HG02973 (cell line): ENCODE results near the gene OR2A12.
A peak's percentile ranks its signal among the peaks of the same experiment; 100 is the strongest.
"Not testable (repeated sequence)": the region's sequence is repeated elsewhere in the genome, so short reads cannot be mapped to it uniquely, and the experiment has no call there.

ENCODE experiments used
- ATAC-seq: cut with Tn5 transposase; IDR thresholded peaks from one replicate; pipeline ENCODE4 v1.9.1; 2021; ENCODE audit warnings: moderate library complexity; ENCODE audit not compliant: unreplicated experiment

Gene OR2A12

GRCh38 chr7:144113651-144114050 is 27.6 kb downstream of the OR2A12 start:
- ATAC-seq = no peak

- no peak for ATAC-seq
Observed at GRCh38 chr7:144118341-144118740, 32.3 kb downstream of the OR2A12 start.

GRCh38 chr7:144122876-144123275 is 36.8 kb downstream of the OR2A12 start, which contains the start of gene OR2A14:
Gene OR2A14, plus strand, starts transcription at chr7:144123176. Its CDS starts 5,937 bp downstream, at chr7:144129113.
- no peak for ATAC-seq

- peak; percentile 100 for ATAC-seq
Observed at GRCh38 chr7:144127714-144128334, 41.7 kb downstream of the OR2A12 start.

- not testable (repeated sequence) for ATAC-seq
Observed at GRCh38 chr7:144129601-144130000, 43.5 kb downstream of the OR2A12 start.

GRCh38 chr7:144130730-144131129 is 44.7 kb downstream of the OR2A12 start:
- ATAC-seq = no peak

- no peak for ATAC-seq
Observed at GRCh38 chr7:144132262-144132661, 46.2 kb downstream of the OR2A12 start.

GRCh38 chr7:144133307-144133706 is 47.2 kb downstream of the OR2A12 start:
- no peak for ATAC-seq

GRCh38 chr7:144134116-144134515 is 48.0 kb downstream of the OR2A12 start:
- ATAC-seq = no peak

GRCh38 chr7:144137501-144137900 is 51.4 kb downstream of the OR2A12 start:
- no peak for ATAC-seq

- ATAC-seq = no peak
Observed at GRCh38 chr7:144142187-144142586, 56.1 kb downstream of the OR2A12 start.

GRCh38 chr7:144144426-144144825 is 58.3 kb downstream of the OR2A12 start:
- no peak for ATAC-seq

- no peak for ATAC-seq
Observed at GRCh38 chr7:144148224-144148827, 62.2 kb downstream of the OR2A12 start.
